RWPE1 (cell line): ENCODE results near the gene CS.
"Not testable (repeated sequence)": the region's sequence is repeated elsewhere in the genome, so short reads cannot be mapped to it uniquely, and the experiment has no call there.

Source experiments
- CTCF ChIA-PET: fragments of 350-600 bp; sonication (Branson Sonifier 250); formaldehyde crosslinking; extraction: SDS; loops from one replicate; lab custom pipeline; 2021; lab: Yijun Ruan, JAX
- POLR2A ChIA-PET: fragments of 400-600 bp; formaldehyde crosslinking; extraction: SDS; loops from one replicate; lab custom pipeline; 2020; ENCODE audit warnings: antibody characterized with exemption; ENCODE audit not compliant: low non-redundant PET; lab: Yijun Ruan, JAX
- DNase-seq: peaks from one replicate; pipeline ENCODE4 v3.0.0; 2012; ENCODE audit warnings: low spot score
- H3K27ac ChIP-seq: fragments of 450-650 bp; 2 replicates; pipeline ENCODE4 v1.5.1; 2017
- CTCF ChIP-seq: fragments of 450-650 bp; conservative IDR thresholded peaks from 2 replicates; pipeline ENCODE4 v1.5.1; 2017; ENCODE audit warnings: low read depth, mild to moderate bottlenecking

CS gene

GRCh38 chr12:56266693-56267442 is 33.3 kb downstream of the CS start, which contains the start of gene COQ10A:
Gene COQ10A, plus strand, starts transcription at chr12:56266942. Its CDS starts 177 bp downstream, at chr12:56267119.
- H3K27ac ChIP-seq, result peak within 1 kb of the TSS; percentile 87
- ChIA-PET CTCF (interaction anchor here (0.6 to 1.1 kb wide), 9 partner anchors 9 to 341 kb away, joined by 3 to 7 read pairs (median 4); partner anchors contain the start of gene ANKRD52), POLR2A (interaction anchor here (0.7 kb wide), 1 partner anchor 25 kb away, joined by 3 read pairs; no protein-coding TSS in a partner anchor)
- peak; percentile 53 for TF ChIP-seq CTCF
- DNase-seq, result peak; percentile 86

GRCh38 chr12:56266068-56266692 is 34.0 kb downstream of the CS start:
- ChIA-PET CTCF (interaction anchor here (0.6 to 1.1 kb wide), 6 partner anchors 8 to 342 kb away, joined by 3 to 5 read pairs (median 4); partner anchors contain the start of gene ANKRD52), POLR2A (interaction anchor here (0.7 kb wide), 1 partner anchor 25 kb away, joined by 3 read pairs; no protein-coding TSS in a partner anchor)
- H3K27ac ChIP-seq, result peak overlapping the region; percentile 87
- not testable (repeated sequence) for DNase-seq

- peak overlapping the region; percentile 76 for H3K27ac ChIP-seq
- DNase-seq, POLR2A ChIA-PET, CTCF ChIA-PET: not testable (repeated sequence)
Measured at GRCh38 chr12:56262955-56263354, 37.2 kb downstream of the CS start.

- DNase-seq, result peak; percentile 87
Measured at GRCh38 chr12:56261503-56262232, 38.5 kb downstream of the CS start.

GRCh38 chr12:56260921-56261320 is 39.2 kb downstream of the CS start:
- ChIA-PET CTCF (interaction anchor here (0.7 kb wide), 1 partner anchor 39 kb away, joined by 3 read pairs; the partner anchor contains the start of gene RNF41), POLR2A (interaction anchor here (0.6 kb wide), 1 partner anchor 114 kb away, joined by 7 read pairs; no protein-coding TSS in a partner anchor)
- no peak for DNase-seq
- TF ChIP-seq CTCF, result no peak
- peak overlapping the region; percentile 60 for H3K27ac ChIP-seq

More at GRCh38 chr12:56261503-56262232, 38.5 kb downstream of the CS start:
- H3K27ac ChIP-seq, result peak overlapping the region; percentile 76
- ChIA-PET CTCF (interaction anchor here (0.6 to 1.0 kb wide), 3 partner anchors 72 to 202 kb away, joined by 3 to 5 read pairs (median 4); partner anchors contain the start of genes SMARCC2 and ZC3H10), POLR2A (no interaction called here)
- TF ChIP-seq CTCF, result no peak

- no peak for TF ChIP-seq CTCF
- no peak for DNase-seq
- H3K27ac ChIP-seq, result peak overlapping the region; percentile 60
- ChIA-PET POLR2A (interaction anchor here (0.6 kb wide), 1 partner anchor 113 kb away, joined by 7 read pairs; no protein-coding TSS in a partner anchor), CTCF (interaction anchor here (0.7 kb wide), 1 partner anchor 38 kb away, joined by 3 read pairs; the partner anchor contains the start of gene RNF41)
Measured at GRCh38 chr12:56260380-56260779, 39.8 kb downstream of the CS start.
